Cardiac fibroblast (primary cell): ENCODE measurements around the gene ZNF200.
"Not testable (repeated sequence)": the region's sequence is repeated elsewhere in the genome, so short reads cannot be mapped to it uniquely, and the experiment has no call there.

Experiments used
- DNase-seq, 2 donors: peaks; one replicate each; pipeline versions ENCODE4 v3.0.0 to v3.0.0-alpha.2; 2010; ENCODE audit warnings: low read depth in 2 of 2
- H3K4me3 ChIP-seq, 2 donors: replicated peaks in 1 of 2; 1 replicate in 1 of 2; 2 replicates in 1 of 2; pipeline ENCODE4 v1.5.1; 2011; ENCODE audit warnings: low read depth in 2 of 2, low read length in 2 of 2, mild to moderate bottlenecking in 2 of 2, moderate library complexity in 1 of 2
- CTCF ChIP-seq: IDR thresholded peaks from one replicate; pipeline ENCODE4 v1.5.1; 2011; ENCODE audit warnings: low read depth, mild to moderate bottlenecking, low read length, inconsistent platforms

ZNF200 gene

GRCh38 chr16:3186946-3187690 lies 47.8 kb downstream of the ZNF200 start:
- no peak for TF ChIP-seq CTCF
- no peak overlapping the region for H3K4me3 ChIP-seq
- no peak for DNase-seq

- H3K4me3 ChIP-seq = peak overlapping the region; percentile 36 to 59
- no peak for DNase-seq
Observed at GRCh38 chr16:3183445-3184139, 51.4 kb downstream of the ZNF200 start.

DNA sequence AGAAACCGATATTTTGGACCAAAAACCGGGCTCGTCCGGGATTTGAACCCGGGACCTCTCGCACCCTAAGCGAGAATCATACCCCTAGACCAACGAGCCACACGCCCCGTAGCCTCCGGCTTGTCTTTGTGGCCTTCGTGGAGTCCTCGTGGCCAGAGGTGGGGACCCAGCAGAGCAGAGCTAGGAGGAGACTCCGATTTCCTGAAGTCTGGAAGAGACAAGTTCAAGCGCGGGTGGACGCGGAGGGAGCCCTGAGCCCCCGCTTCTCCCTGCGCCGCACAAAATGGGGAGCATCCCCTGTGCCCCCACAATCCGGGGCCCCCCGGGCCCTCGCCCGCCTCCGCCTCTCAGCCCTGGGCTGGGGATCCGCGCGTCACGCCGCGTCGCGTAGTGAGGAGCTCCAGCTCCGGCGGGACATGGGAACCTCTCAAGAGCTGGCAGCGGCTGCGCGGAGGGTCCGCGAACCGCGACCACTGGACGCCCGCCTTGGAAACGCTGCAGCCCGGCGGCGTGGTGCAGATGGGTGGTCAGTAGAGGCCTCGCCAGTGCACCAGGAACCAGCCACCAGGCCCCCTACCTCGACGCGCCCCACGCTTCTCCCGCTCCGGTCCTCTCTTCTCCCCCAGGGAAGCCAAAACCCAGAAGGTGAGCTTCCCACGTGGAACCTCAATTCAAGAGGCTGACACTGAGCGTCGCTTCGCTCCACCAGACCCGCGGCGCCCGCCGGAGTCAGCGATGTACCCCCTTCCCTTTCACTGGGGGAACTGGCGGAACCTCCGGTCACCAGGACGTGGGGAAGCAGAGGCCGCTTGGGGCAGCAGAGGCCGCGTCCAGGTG lies 52.1 kb downstream of the ZNF200 start:
- no peak for TF ChIP-seq CTCF
- peak overlapping the region; percentile 36 to 59 for H3K4me3 ChIP-seq
- peak; percentile 47 to 86 for DNase-seq

More at GRCh38 chr16:3183445-3184139, 51.4 kb downstream of the ZNF200 start:
- TF ChIP-seq CTCF = no peak

GRCh38 chr16:3182293-3182607 lies 52.7 kb downstream of the ZNF200 start:
- not testable (repeated sequence) for DNase-seq, H3K4me3 ChIP-seq

GRCh38 chr16:3180445-3180878 lies 54.5 kb downstream of the ZNF200 start:
- peak overlapping the region in 1 of 2 donors; percentile 16 for H3K4me3 ChIP-seq
- peak in 1 of 2 donors; percentile 77 for DNase-seq
- TF ChIP-seq CTCF = no peak

DNA sequence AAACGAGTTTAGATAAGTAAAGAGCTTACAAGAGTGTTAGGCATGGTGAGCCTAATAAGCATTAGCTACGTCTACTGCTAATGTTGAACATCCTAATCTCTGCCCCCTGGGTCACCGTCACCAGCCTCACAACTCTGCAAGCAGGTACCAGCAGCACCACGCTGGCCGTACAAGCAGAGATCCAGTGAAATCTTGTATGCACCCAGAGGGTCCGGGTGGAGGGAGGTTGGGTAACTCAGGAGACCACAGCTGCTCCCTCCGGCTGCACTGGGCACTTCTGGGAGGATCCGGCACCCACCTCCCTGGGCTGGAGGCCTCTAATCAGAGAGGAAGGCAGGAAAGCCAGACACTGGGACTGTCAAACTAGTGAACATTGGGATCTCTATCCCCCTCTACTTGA lies 55.3 kb downstream of the ZNF200 start:
- no peak for TF ChIP-seq CTCF
- no peak overlapping the region for H3K4me3 ChIP-seq
- no peak for DNase-seq
